Gastrocnemius medialis (tissue), 4 donors: ENCODE results near the gene ZC3H7B. TPM values are rescaled to one million over a fixed set of nuclear protein-coding genes. Genes with fewer than 3 reads are reported as not detected.
A peak's percentile ranks its signal among the peaks of the same experiment; 100 is the strongest.
"Not testable (repeated sequence)": the region's sequence is repeated elsewhere in the genome, so short reads cannot be mapped to it uniquely, and the experiment has no call there.

Experiments
- ATAC-seq, 2 donors: fragments of 150-250 bp; one replicate each; pipeline ENCODE4 v1.9.1; 2016
- DNase-seq, 2 donors: peaks; one replicate each; pipeline ENCODE4 v3.0.0-alpha.2; 2019
- H3K27ac ChIP-seq, 4 donors: fragments of 200-600 bp; sonication (generic); 1 replicate in 1 of 4; 2 replicates in 3 of 4; pipeline ENCODE4 v1.5.1; 2016 to 2018; ENCODE audit warnings: mild to moderate bottlenecking in 2 of 4, moderate library complexity in 1 of 4
- H3K27me3 ChIP-seq, 3 donors: fragments of 200-600 bp; sonication (generic) in 2 of 3; 1 replicate in 1 of 3; 2 replicates in 2 of 3; pipeline versions ENCODE4 v1.5.1 to v1.6.0; 2016 to 2019; ENCODE audit warnings: mild to moderate bottlenecking in 1 of 3, moderate library complexity in 1 of 3
- H3K36me3 ChIP-seq, 2 donors: fragments of 200-600 bp; sonication (generic) in 1 of 2; one replicate each; pipeline ENCODE4 v1.5.1; 2017 to 2018
- H3K4me1 ChIP-seq, 2 donors: fragments of 200-600 bp; sonication (generic) in 1 of 2; one replicate each; pipeline ENCODE4 v1.5.1; 2016 to 2017; ENCODE audit warnings: mild to moderate bottlenecking in 2 of 2
- H3K4me3 ChIP-seq, 4 donors: fragments of 200-600 bp; sonication (generic) in 3 of 4; 1 replicate in 1 of 4; 2 replicates in 3 of 4; pipeline ENCODE4 v1.5.1; 2016 to 2019; ENCODE audit warnings: mild to moderate bottlenecking in 2 of 4
- H3K9me3 ChIP-seq, 3 donors: fragments of 200-600 bp; sonication (generic) in 2 of 3; 1 replicate in 1 of 3; 2 replicates in 2 of 3; pipeline ENCODE4 v1.5.1; 2016 to 2019
- POLR2A ChIP-seq, 2 donors: fragments of 450-650 bp; IDR thresholded peaks; one replicate each; pipeline ENCODE4 v1.6.1; 2017; ENCODE audit warnings: antibody characterized with exemption in 2 of 2, mild to moderate bottlenecking in 2 of 2, moderate library complexity in 2 of 2
- in situ Hi-C, 4 donors: fragments of 200-750 bp; cut with MboI; loops; one replicate each; pipeline versions ENCODE4 v1.15.0 to v1.8.0; 2017; ENCODE audit warnings: low sequenced_read_pairs in 4 of 4
- intact Hi-C: fragments of 100-400 bp; cut with DNase I; formaldehyde crosslinking; loops from one replicate; pipeline ENCODE4 v1.15.1; 2023; ENCODE audit warnings: low total_unique reads
- total RNA-seq, 4 donors: library from RNA; depleted of rRNA; stranded (reverse); fragments of >200 nt; gene quantifications; one replicate each; pipeline versions ENCODE4 v1.1.0 to v1.2.3, GENCODE V29; 2016
- TF ChIP-seq, protein P1 (sequence below), 5 experiments: fragments of 450-650 bp in 3 of 5; fragments of 200-600 bp in 2 of 5; sonication (generic) in 2 of 5; IDR thresholded peaks in 4 of 5; conservative IDR thresholded peaks in 1 of 5; 1 replicate in 4 of 5; 2 replicates in 1 of 5; pipeline ENCODE4 v1.5.1; 2016 to 2019; ENCODE audit warnings: antibody characterized with exemption in 5 of 5, mild to moderate bottlenecking in 3 of 5, moderate library complexity in 3 of 5

Gene ZC3H7B
- total RNA-seq, 4 donors from 2014 or later = 17.0 to 22.6 (median 20.5) TPM

DNA sequence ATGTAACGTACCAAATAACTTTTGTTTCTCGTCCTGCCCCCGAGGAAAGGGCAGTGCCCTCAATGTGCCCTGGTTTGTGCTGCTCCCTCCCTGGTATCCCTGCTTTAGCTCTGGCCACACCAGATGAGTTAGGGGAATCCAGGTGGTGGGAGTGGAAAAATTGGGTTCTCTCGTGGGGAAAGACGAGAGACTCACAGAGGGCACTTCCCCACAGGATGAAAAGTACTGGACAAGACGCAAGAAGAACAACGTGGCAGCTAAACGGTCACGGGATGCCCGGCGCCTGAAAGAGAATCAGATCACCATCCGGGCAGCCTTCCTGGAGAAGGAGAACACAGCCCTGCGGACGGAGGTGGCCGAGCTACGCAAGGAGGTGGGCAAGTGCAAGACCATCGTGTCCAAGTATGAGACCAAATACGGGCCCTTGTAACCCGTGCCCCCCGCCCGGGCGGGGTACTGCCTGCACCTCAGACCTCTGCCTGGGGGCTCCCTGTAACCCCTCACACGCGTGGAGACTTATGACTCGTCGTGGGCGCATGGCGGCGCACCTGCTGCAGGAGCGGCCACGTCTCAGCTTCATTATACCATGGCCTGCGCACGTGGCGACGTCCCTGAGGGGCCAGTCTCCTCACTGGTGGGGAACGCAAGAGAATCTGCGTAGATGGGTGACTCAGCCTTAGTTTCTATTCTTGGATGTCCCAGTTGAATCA lies 94.4 kb downstream of the ZC3H7B start:
- intact Hi-C loops (no loop called here), in situ Hi-C loops (no loop called here)
- no peaks in the 10 kb centered on the region for H3K27me3 ChIP-seq
- peaks cover 0 to 4% of the 10 kb centered on the region in 2 donors for H3K4me1 ChIP-seq
- no peak for DNase-seq
- TF ChIP-seq POLR2A (IDR thresholded peaks at IDR 0.05) = no peak
- TF ChIP-seq, protein P1, sequence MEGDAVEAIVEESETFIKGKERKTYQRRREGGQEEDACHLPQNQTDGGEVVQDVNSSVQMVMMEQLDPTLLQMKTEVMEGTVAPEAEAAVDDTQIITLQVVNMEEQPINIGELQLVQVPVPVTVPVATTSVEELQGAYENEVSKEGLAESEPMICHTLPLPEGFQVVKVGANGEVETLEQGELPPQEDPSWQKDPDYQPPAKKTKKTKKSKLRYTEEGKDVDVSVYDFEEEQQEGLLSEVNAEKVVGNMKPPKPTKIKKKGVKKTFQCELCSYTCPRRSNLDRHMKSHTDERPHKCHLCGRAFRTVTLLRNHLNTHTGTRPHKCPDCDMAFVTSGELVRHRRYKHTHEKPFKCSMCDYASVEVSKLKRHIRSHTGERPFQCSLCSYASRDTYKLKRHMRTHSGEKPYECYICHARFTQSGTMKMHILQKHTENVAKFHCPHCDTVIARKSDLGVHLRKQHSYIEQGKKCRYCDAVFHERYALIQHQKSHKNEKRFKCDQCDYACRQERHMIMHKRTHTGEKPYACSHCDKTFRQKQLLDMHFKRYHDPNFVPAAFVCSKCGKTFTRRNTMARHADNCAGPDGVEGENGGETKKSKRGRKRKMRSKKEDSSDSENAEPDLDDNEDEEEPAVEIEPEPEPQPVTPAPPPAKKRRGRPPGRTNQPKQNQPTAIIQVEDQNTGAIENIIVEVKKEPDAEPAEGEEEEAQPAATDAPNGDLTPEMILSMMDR (IDR thresholded peaks at IDR 0.05 in 4 of 5, conservative IDR thresholded peaks at IDR 0.05 in 1 of 5) = no peak
- no peak for ATAC-seq
- H3K36me3 ChIP-seq = peaks cover 7 to 60% of the 10 kb centered on the region in 2 donors
- no peak overlapping the region for H3K4me3 ChIP-seq
- H3K9me3 ChIP-seq = no peaks in the 10 kb centered on the region
- H3K27ac ChIP-seq = peak overlapping the region in 1 of 4 donors; percentile 5

DNA sequence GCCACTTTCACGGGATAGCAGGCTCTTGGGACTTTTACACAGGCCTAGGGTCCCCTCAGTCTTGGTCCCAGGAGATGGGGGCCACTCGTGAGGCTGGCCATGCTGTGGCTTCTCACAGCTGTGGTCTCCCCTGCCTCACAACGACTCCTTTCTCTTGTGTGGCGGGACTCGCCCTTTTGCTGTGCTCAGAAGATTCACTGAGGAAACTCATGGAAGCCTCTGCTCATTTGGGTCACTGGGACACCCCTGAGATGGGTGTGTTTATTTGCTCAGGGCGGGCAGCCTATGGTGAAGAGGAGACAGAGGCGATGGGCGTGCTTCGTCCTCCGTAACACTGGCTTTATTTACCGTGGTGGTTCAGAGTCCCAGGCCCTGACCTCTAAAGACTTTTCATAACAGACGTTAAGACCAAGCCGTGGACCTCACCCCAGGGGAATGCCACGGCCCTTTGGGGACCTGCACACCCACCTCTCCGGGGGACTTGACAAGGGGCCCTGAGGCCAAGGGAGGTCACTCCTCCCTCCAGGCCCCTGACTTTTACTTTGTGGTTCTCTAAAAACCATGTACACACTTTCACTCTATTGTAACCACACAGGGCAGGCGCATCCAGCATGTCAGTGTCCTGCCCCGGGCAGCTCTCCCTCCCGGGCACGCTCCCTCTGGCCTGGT lies 96.0 kb downstream of the ZC3H7B start:
- ATAC-seq = no peak
- no peaks in the 10 kb centered on the region for H3K27me3 ChIP-seq
- H3K4me1 ChIP-seq = peaks cover 7 to 11% of the 10 kb centered on the region in 2 donors
- H3K4me3 ChIP-seq = no peak overlapping the region
- peak overlapping the region in 1 of 4 donors; percentile 14 for H3K27ac ChIP-seq
- H3K9me3 ChIP-seq = no peaks in the 10 kb centered on the region
- no peak for DNase-seq
- intact Hi-C loops (no loop called here), in situ Hi-C loops (no loop called here)
- no peak for TF ChIP-seq POLR2A (IDR thresholded peaks at IDR 0.05)
- TF ChIP-seq, protein P1 (IDR thresholded peaks at IDR 0.05 in 4 of 5, conservative IDR thresholded peaks at IDR 0.05 in 1 of 5) = no peak
- peaks cover 4 to 50% of the 10 kb centered on the region in 2 donors for H3K36me3 ChIP-seq

DNA sequence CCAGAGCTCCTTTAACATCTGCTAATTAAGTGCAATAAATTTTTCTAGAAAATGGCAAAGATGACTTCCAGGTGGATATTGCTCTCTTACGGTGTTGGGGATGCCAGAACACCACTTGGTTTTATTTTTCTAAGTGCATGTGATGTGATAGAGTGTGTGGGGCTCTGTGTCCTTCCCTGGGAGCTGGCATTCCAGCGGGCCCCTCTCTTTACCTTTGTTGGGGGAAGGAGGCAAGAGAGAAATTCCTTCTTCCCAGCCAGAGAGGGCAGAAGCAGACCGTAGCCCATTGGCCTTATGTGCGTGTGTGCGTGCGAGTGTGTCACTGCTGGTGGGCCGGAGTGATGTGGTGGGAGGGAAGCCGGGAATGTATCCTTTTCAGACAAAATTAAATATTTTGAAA lies 97.6 kb downstream of the ZC3H7B start:
- Histone ChIP-seq H3K27me3 (no peaks in the 10 kb centered on the region), H3K4me3 (no peak overlapping the region), H3K27ac (no peak overlapping the region), H3K4me1 (peaks cover 14 to 20% of the 10 kb centered on the region in 2 donors), H3K36me3 (peaks cover 4 to 50% of the 10 kb centered on the region in 2 donors), H3K9me3 (no peaks in the 10 kb centered on the region)
- ATAC-seq (no peak), DNase-seq (no peak)
- in situ Hi-C loops = no loop called here
- no peak for TF ChIP-seq POLR2A (IDR thresholded peaks at IDR 0.05)
- TF ChIP-seq, protein P1 (IDR thresholded peaks at IDR 0.05 in 4 of 5, conservative IDR thresholded peaks at IDR 0.05 in 1 of 5) = no peak
- intact Hi-C loops = no loop called here

DNA sequence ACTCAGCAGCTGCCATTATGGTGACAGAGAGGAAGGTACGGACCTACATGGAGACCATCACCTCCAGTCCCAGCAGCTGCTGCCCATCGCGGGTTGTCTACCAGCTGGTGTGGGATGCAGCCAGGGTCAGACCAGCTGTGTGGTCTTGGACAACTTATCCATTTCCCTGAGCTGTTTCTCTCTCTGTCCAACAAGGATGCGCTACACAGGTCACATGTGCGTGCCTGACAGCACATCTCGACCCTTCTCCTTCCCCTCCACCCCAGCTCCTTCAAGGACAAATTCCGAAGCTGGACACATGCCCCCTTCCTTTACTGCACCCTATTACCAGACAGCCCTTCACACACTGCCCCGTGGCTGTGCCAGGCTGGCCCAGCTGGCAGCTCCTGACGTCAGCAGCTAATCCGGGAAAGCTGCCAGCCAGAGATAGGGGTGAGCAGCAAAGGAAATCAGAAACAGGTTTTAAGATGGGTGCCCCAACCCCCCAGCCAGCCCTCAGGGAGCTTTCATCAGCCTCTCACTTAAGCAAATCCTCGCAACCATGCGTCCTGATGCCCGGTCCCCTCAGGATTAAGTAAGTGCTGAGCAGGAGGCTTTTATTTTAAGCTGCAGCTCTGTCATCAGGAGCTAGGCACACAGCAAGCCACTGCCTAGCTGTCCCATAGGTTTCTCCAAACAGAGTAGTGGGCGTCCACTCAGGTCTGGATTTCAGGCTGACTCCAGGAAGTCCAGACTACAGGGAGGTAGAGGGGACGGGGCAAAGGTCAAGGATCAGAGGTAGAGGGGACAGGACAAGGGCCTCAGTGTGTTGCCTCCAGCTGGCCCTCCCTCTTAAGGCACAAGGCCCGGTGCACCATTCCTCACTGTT lies 100.7 kb downstream of the ZC3H7B start:
- peak in 1 of 2 donors; percentile 78 for DNase-seq
- H3K36me3 ChIP-seq = peaks cover 4 to 20% of the 10 kb centered on the region in 2 donors
- H3K27ac ChIP-seq = peak overlapping the region; percentile 78 to 88 (median 83)
- peak; percentile 37 to 64 for ATAC-seq
- H3K9me3 ChIP-seq = no peaks in the 10 kb centered on the region
- intact Hi-C loops (no loop called here), in situ Hi-C loops (loop anchor here (5.0 to 10.0 kb wide), 3 partner anchors 73 to 120 kb away; no protein-coding TSS in a partner anchor)
- H3K4me1 ChIP-seq = peaks cover 18 to 21% of the 10 kb centered on the region in 2 donors
- peak; percentile 40 to 49 for TF ChIP-seq POLR2A (IDR thresholded peaks at IDR 0.05)
- TF ChIP-seq, protein P1 (IDR thresholded peaks at IDR 0.05 in 4 of 5, conservative IDR thresholded peaks at IDR 0.05 in 1 of 5) = no peak
- H3K4me3 ChIP-seq = no peak overlapping the region
- H3K27me3 ChIP-seq = no peaks in the 10 kb centered on the region

DNA sequence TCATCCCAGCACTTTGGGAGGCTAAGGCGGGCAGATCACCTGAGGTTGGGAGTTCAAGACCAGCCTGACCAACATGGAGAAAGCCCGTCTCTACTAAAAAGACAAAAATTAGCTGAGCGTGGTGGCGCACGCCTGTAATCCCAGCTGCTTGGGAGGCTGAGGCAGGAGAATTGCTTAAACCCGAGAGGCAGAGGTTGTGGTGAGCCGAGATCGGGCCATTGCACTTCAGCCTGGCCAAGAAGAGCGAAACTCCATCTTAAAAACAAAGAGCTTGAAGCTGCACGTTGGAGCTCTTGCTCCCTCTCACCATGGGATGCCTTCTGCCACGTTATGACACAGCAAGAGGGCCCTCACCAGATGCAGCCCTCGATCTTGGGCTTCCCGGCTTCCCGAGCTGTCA lies 101.5 kb downstream of the ZC3H7B start:
- not testable (repeated sequence) for H3K27me3 ChIP-seq, ATAC-seq, DNase-seq, H3K9me3 ChIP-seq, H3K4me3 ChIP-seq
- H3K4me1 ChIP-seq = peaks cover 18 to 21% of the 10 kb centered on the region in 2 donors
- intact Hi-C loops = loop anchor here (1.0 kb wide), 2 partner anchors 114 to 123 kb away; no protein-coding TSS in a partner anchor
- H3K27ac ChIP-seq = peak overlapping the region; percentile 78 to 88 (median 83)
- peaks cover 0 to 12% of the 10 kb centered on the region in 2 donors for H3K36me3 ChIP-seq
- in situ Hi-C loops = loop anchor here (5.0 to 10.0 kb wide), 3 partner anchors 72 to 119 kb away; no protein-coding TSS in a partner anchor
